CD4-positive, alpha-beta T cell (primary cell): ENCODE results near the gene CMTM6. TPM values are rescaled to one million over a fixed set of nuclear protein-coding genes. Genes with fewer than 3 reads are reported as not detected.
A peak's percentile ranks its signal among the peaks of the same experiment; 100 is the strongest.

ENCODE experiments used
- ATAC-seq: fragments of 200-7000 bp; cut with Tn5 transposase; one replicate; pipeline ENCODE4 v1.10.0; 2022; ENCODE audit warnings: mild to moderate bottlenecking; ENCODE audit not compliant: poor library complexity
- CTCF ChIA-PET: fragments of 350-600 bp; sonication (Branson Sonifier 250); formaldehyde crosslinking; loops from one replicate; lab custom pipeline; 2021; ENCODE audit warnings: antibody characterized with exemption, inconsistent platforms; lab: Charles Lee
- POLR2A ChIA-PET: fragments of 350-600 bp; sonication (Branson Sonifier 250); formaldehyde crosslinking; loops from one replicate; lab custom pipeline; 2021; ENCODE audit warnings: antibody characterized with exemption, inconsistent platforms; lab: Charles Lee
- DNase-seq, 14 experiments: peaks; one replicate each; pipeline ENCODE4 v3.0.0-alpha.2; 2013 to 2020; ENCODE audit warnings: mixed read lengths in 2 of 14
- H3K27ac ChIP-seq, 2 donors: one replicate each; pipeline versions ENCODE4 v1.5.1 to v1.7.0; 2013; ENCODE audit warnings: low read length in 2 of 2, low read depth in 1 of 2, mild to moderate bottlenecking in 1 of 2
- H3K27me3 ChIP-seq, 2 experiments: 1 replicate in 1 of 2; 2 replicates in 1 of 2; pipeline versions ENCODE4 v1.6.1 to v1.7.0; 2013; ENCODE audit warnings: low read length in 2 of 2, control low read depth in 1 of 2, mild to moderate bottlenecking in 1 of 2, moderate library complexity in 1 of 2; ENCODE audit not compliant: insufficient read depth in 2 of 2, control insufficient read depth in 1 of 2
- H3K36me3 ChIP-seq: one replicate; pipeline ENCODE4 v1.6.1; 2013; ENCODE audit warnings: low read length, control low read depth; ENCODE audit not compliant: insufficient read depth
- H3K4me1 ChIP-seq: one replicate; pipeline ENCODE4 v1.6.1; 2013; ENCODE audit warnings: low read length, control low read depth; ENCODE audit not compliant: insufficient read depth
- H3K4me3 ChIP-seq: one replicate; pipeline ENCODE4 v1.5.1; 2013; ENCODE audit warnings: mild to moderate bottlenecking, low read length, moderate library complexity
- H3K9me3 ChIP-seq, 2 experiments: 1 replicate in 1 of 2; 2 replicates in 1 of 2; pipeline versions ENCODE4 v1.6.1 to v1.7.0; 2013; ENCODE audit warnings: low read length in 2 of 2, mild to moderate bottlenecking in 2 of 2, control low read depth in 1 of 2, moderate library complexity in 1 of 2; ENCODE audit not compliant: control insufficient read depth in 1 of 2, insufficient read depth in 1 of 2
- H3K27ac Mint-ChIP-seq: one replicate; pipeline ENCODE4 v1.8.0; 2020; ENCODE audit warnings: mixed read lengths
- H3K27me3 Mint-ChIP-seq: one replicate; pipeline ENCODE4 v1.8.0; 2021; ENCODE audit warnings: mixed read lengths
- H3K36me3 Mint-ChIP-seq: one replicate; pipeline ENCODE4 v1.8.0; 2021; ENCODE audit warnings: low read depth, mixed read lengths
- H3K4me1 Mint-ChIP-seq: one replicate; pipeline ENCODE4 v1.8.0; 2021; ENCODE audit warnings: low read depth, mixed read lengths
- H3K4me3 Mint-ChIP-seq: one replicate; pipeline ENCODE4 v1.8.0; 2020; ENCODE audit warnings: mild to moderate bottlenecking, mixed read lengths
- H3K9me3 Mint-ChIP-seq: one replicate; pipeline ENCODE4 v1.8.0; 2020; ENCODE audit warnings: mixed read lengths
- CTCF ChIP-seq: fragments of 200-600 bp; IDR thresholded peaks from one replicate; pipeline ENCODE4 v1.8.0; 2022; ENCODE audit warnings: antibody characterized with exemption, mild to moderate bottlenecking
- intact Hi-C, 2 experiments: fragments of 100-400 bp; cut with DNase I in 1 of 2; cut with micrococcal nuclease in 1 of 2; formaldehyde crosslinking; loops; one replicate each; pipeline versions ENCODE4 v1.15.1 to v1.9.0; 2023 to 2025; cut with DNase I, micrococcal nuclease
- total RNA-seq, 174 experiments: library from RNA in 2 of 174; stranded (reverse) in 2 of 174; gene quantifications; one replicate each; pipeline ENCODE4 v1.2.3 and lab custom pipeline; 2021 to 2026

CMTM6 gene
- total RNA-seq, 2 experiments from 2014 or later = 36.5 to 37.8 TPM

- no peaks in the 10 kb centered on the region for H3K27me3 ChIP-seq
- Mint-ChIP-seq H3K9me3 (no peaks in the 10 kb centered on the region), H3K27me3 (no peaks in the 10 kb centered on the region), H3K4me1 (peaks cover 17% of the 10 kb centered on the region), H3K36me3 (peaks cover 52% of the 10 kb centered on the region), H3K27ac (peak overlapping the region; percentile 44), H3K4me3 (no peak overlapping the region)
- H3K4me3 ChIP-seq = no peak overlapping the region
- intact Hi-C loops = no loop called here
- peaks cover 12% of the 10 kb centered on the region for H3K4me1 ChIP-seq
- POLR2A ChIA-PET = no interaction called here
- no peak for DNase-seq
- no peaks in the 10 kb centered on the region for H3K9me3 ChIP-seq
- ATAC-seq = no peak
- H3K27ac ChIP-seq = no peak overlapping the region
- H3K36me3 ChIP-seq = peaks cover 51% of the 10 kb centered on the region
- CTCF ChIA-PET = interaction anchor here (0.8 to 1.3 kb wide), 2 partner anchors 14 to 21 kb away, joined by 3 to 4 read pairs; no protein-coding TSS in a partner anchor
- TF ChIP-seq CTCF = no peak
These were observed 14.1 kb downstream of the CMTM6 start for GRCh38 chr3:32488474-32489008.

- H3K4me3 ChIP-seq = no peak overlapping the region
- H3K4me1 ChIP-seq = peaks cover 5% of the 10 kb centered on the region
- ATAC-seq (no peak), DNase-seq (no peak)
- CTCF ChIA-PET = interaction anchor here (0.8 kb wide), 1 partner anchor 13 kb away, joined by 3 read pairs; no protein-coding TSS in a partner anchor
- H3K36me3 ChIP-seq = peaks cover 55% of the 10 kb centered on the region
- TF ChIP-seq CTCF = no peak
- peaks cover 58% of the 10 kb centered on the region for H3K36me3 Mint-ChIP-seq
- no peaks in the 10 kb centered on the region for H3K27me3 Mint-ChIP-seq
- H3K4me3 Mint-ChIP-seq = no peak overlapping the region
- H3K27ac Mint-ChIP-seq = peak overlapping the region; percentile 44
- no peaks in the 10 kb centered on the region for H3K9me3 Mint-ChIP-seq
- no peaks in the 10 kb centered on the region for H3K27me3 ChIP-seq
- H3K4me1 Mint-ChIP-seq = peaks cover 20% of the 10 kb centered on the region
- intact Hi-C loops = no loop called here
- no peak overlapping the region for H3K27ac ChIP-seq
- POLR2A ChIA-PET = no interaction called here
- H3K9me3 ChIP-seq = no peaks in the 10 kb centered on the region
These were observed 14.7 kb downstream of the CMTM6 start for GRCh38 chr3:32487781-32488473.

- H3K27ac Mint-ChIP-seq = peak overlapping the region; percentile 14
- Histone ChIP-seq H3K4me1 (no peaks in the 10 kb centered on the region), H3K27me3 (no peaks in the 10 kb centered on the region), H3K36me3 (peaks cover 70% of the 10 kb centered on the region), H3K9me3 (no peaks in the 10 kb centered on the region), H3K27ac (peak overlapping the region in 1 of 2 donors; percentile 6), H3K4me3 (no peak overlapping the region)
- no peaks in the 10 kb centered on the region for H3K27me3 Mint-ChIP-seq
- intact Hi-C loops = no loop called here
- CTCF ChIA-PET = interaction anchor here (1.3 kb wide), 1 partner anchor 17 kb away, joined by 3 read pairs; no protein-coding TSS in a partner anchor
- DNase-seq (peak in 3 of 14 experiments; percentile 28 to 54 (median 41)), ATAC-seq (no peak)
- no peaks in the 10 kb centered on the region for H3K9me3 Mint-ChIP-seq
- no peak overlapping the region for H3K4me3 Mint-ChIP-seq
- peaks cover 86% of the 10 kb centered on the region for H3K36me3 Mint-ChIP-seq
- no peak for TF ChIP-seq CTCF
- H3K4me1 Mint-ChIP-seq = peaks cover 30% of the 10 kb centered on the region
- POLR2A ChIA-PET = interaction anchor here (0.5 to 1.4 kb wide), 2 partner anchors 15 to 559 kb away, joined by 3 to 5 read pairs; no protein-coding TSS in a partner anchor
These were observed 18.2 kb downstream of the CMTM6 start for GRCh38 chr3:32484436-32484835.
